HepG2 (cell line): ENCODE measurements around the gene ENGASE. TPM values are rescaled to one million over a fixed set of nuclear protein-coding genes. Genes with fewer than 3 reads are reported as not detected.
A peak's percentile ranks its signal among the peaks of the same experiment; 100 is the strongest.

Experiments
- BATF2 ChIP-seq: sonication (generic); formaldehyde crosslinking; IDR thresholded peaks from 2 replicates; pipeline ENCODE4 v1.8.0; 2022; ENCODE audit warnings: mild to moderate bottlenecking, missing genetic modification reagents, moderate library complexity
- CBX2 ChIP-seq, 2 experiments: fragments of 200-600 bp in 1 of 2; sonication (generic); formaldehyde crosslinking in 1 of 2; IDR thresholded peaks; 2 replicates each; pipeline versions ENCODE4 v1.7.0 to v1.8.1; 2018 to 2022; ENCODE audit warnings: low read depth in 2 of 2, low read length in 1 of 2, mild to moderate bottlenecking in 1 of 2, missing genetic modification reagents in 1 of 2
- CCDC6 ChIP-seq: sonication (generic); formaldehyde crosslinking; IDR thresholded peaks from 2 replicates; pipeline ENCODE4 v1.8.1; 2022; ENCODE audit warnings: mild to moderate bottlenecking, missing genetic modification reagents, moderate library complexity
- CREBL2 ChIP-seq: sonication (generic); formaldehyde crosslinking; IDR thresholded peaks from 2 replicates; pipeline ENCODE4 v1.8.1; 2023; ENCODE audit warnings: missing genetic modification reagents, mild to moderate bottlenecking, borderline replicate concordance
- ERF ChIP-seq: IDR thresholded peaks from 2 replicates; pipeline ENCODE4 v1.6.1; 2018; ENCODE audit warnings: missing biosample characterization, missing genetic modification reagents
- HNRNPH1 ChIP-seq: fragments of 200-400 bp; formaldehyde crosslinking; optimal IDR thresholded peaks from 2 replicates; pipeline ENCODE3; 2017; ENCODE audit warnings: mild to moderate bottlenecking, low read depth, low read length
- HNRNPK ChIP-seq: fragments of 200-400 bp; formaldehyde crosslinking; IDR thresholded peaks from 2 replicates; pipeline ENCODE4 v1.6.1; 2018; ENCODE audit warnings: low read length, low read depth, moderate library complexity, mild to moderate bottlenecking; ENCODE audit not compliant: poor library complexity, severe bottlenecking
- KLF12 ChIP-seq: sonication (generic); formaldehyde crosslinking; IDR thresholded peaks from 2 replicates; pipeline ENCODE4 v1.4.0; 2020; ENCODE audit warnings: missing genetic modification reagents, borderline replicate concordance
- NFE2L2 ChIP-seq: fragments of 150-350 bp; IDR thresholded peaks from 2 replicates; pipeline ENCODE4 v1.6.1; 2014; ENCODE audit warnings: low read length
- PBX2 ChIP-seq: IDR thresholded peaks from 2 replicates; pipeline ENCODE4 v1.6.1; 2016; ENCODE audit warnings: control low read depth
- POLR2AphosphoS2 ChIP-seq: IDR thresholded peaks from 2 replicates; pipeline ENCODE4 v1.6.1; 2011; ENCODE audit warnings: low read depth, low read length, improper control_type of control experiment
- TEF ChIP-seq: sonication (generic); formaldehyde crosslinking; IDR thresholded peaks from 2 replicates; pipeline ENCODE4 v1.5.0; 2020; ENCODE audit warnings: missing genetic modification reagents
- WIZ ChIP-seq: sonication (generic); formaldehyde crosslinking; IDR thresholded peaks from 2 replicates; pipeline ENCODE4 v1.5.1; 2020; ENCODE audit warnings: mild to moderate bottlenecking, missing genetic modification reagents
- ZBTB43 ChIP-seq: sonication (generic); formaldehyde crosslinking; conservative IDR thresholded peaks from 2 replicates; pipeline ENCODE4 v1.4.0; 2020; ENCODE audit warnings: missing genetic modification reagents
- ZNF12 ChIP-seq: sonication (generic); formaldehyde crosslinking; IDR thresholded peaks from 2 replicates; pipeline ENCODE4 v1.5.0; 2020; ENCODE audit warnings: missing genetic modification reagents
- ZNF383 ChIP-seq: sonication (generic); formaldehyde crosslinking; IDR thresholded peaks from 2 replicates; pipeline ENCODE4 v1.4.0; 2020; ENCODE audit warnings: missing genetic modification reagents, mild to moderate bottlenecking, borderline replicate concordance
- ZNF432 ChIP-seq: sonication (generic); formaldehyde crosslinking; IDR thresholded peaks from 2 replicates; pipeline ENCODE4 v1.5.0; 2020; ENCODE audit warnings: missing genetic modification reagents, mild to moderate bottlenecking, borderline replicate concordance
- ZNF550 ChIP-seq: sonication (generic); formaldehyde crosslinking; IDR thresholded peaks from 2 replicates; pipeline ENCODE4 v1.4.0; 2020; ENCODE audit warnings: mild to moderate bottlenecking, missing genetic modification reagents, borderline replicate concordance
- ZNF580 ChIP-seq: IDR thresholded peaks from 2 replicates; pipeline ENCODE4 v1.6.1; 2016; ENCODE audit warnings: low read depth, borderline replicate concordance
- ZNF704 ChIP-seq: sonication (generic); formaldehyde crosslinking; IDR thresholded peaks from 2 replicates; pipeline ENCODE4 v1.8.1; 2023; ENCODE audit warnings: mild to moderate bottlenecking, inconsistent platforms, moderate library complexity, missing genetic modification reagents, borderline replicate concordance
- ZNF776 ChIP-seq: sonication (generic); formaldehyde crosslinking; IDR thresholded peaks from 2 replicates; pipeline ENCODE4 v1.4.0; 2020; ENCODE audit warnings: mild to moderate bottlenecking, missing genetic modification reagents
- ZSCAN30 ChIP-seq: sonication (generic); formaldehyde crosslinking; IDR thresholded peaks from 2 replicates; pipeline ENCODE4 v1.5.0; 2020; ENCODE audit warnings: mild to moderate bottlenecking, missing genetic modification reagents
- polyA plus RNA-seq, 8 experiments: library from polyadenylated mRNA; depleted of rRNA in 3 of 8; stranded (reverse) in 7 of 8; unstranded in 1 of 8; fragments of >200 nt; fragmentation: Illumina TruSeq in 4 of 8; extraction: Trizol in 4 of 8; gene quantifications; 2 replicates each; pipeline versions ENCODE4 v1.2.1 to v1.2.3, GENCODE V29; 2011 to 2016; ENCODE audit warnings: low read depth in 4 of 8, missing spikeins in 1 of 8, mixed read lengths in 1 of 8; ENCODE audit not compliant: insufficient read depth in 1 of 8
- total RNA-seq, 5 experiments: library from RNA; depleted of rRNA; stranded (reverse); fragments of >200 nt; fragmentation: Illumina TruSeq; extraction: Trizol; gene quantifications; 2 replicates each; pipeline ENCODE4 v1.2.3, GENCODE V29; 2016; ENCODE audit warnings: low read depth in 1 of 5

The ENGASE gene
- total and polyA plus RNA-seq, 2 of the 13 experiments (the other 11 are each of a cell fraction or from before 2014, with no cell fraction given), result 10.6 to 18.1 TPM

- TF ChIP-seq NFE2L2 (peak; percentile 9; the same call in 1 of the 2 replicates), ZNF432 (no peak), ZSCAN30 (CRISPR knock-in tag) (no peak), ZBTB43 (CRISPR knock-in tag) (no peak; the same call in 1 of the 2 replicates), HNRNPH1 (no peak), CCDC6 (peak; percentile 94), POLR2AphosphoS2 (peak; percentile 59), ZNF383 (no peak), ZNF776 (CRISPR knock-in tag) (0 out of 2 replicates have a peak, but pooled peaks have one; percentile 60), WIZ (CRISPR knock-in tag) (no peak), PBX2 (no peak), CBX2 (IDR thresholded peaks at IDR 0.05; ENCODE audit: low read depth, low read length) (no peak), CBX2 (CRISPR knock-in tag; IDR thresholded peaks at IDR 0.05; ENCODE audit: low read depth) (0 out of 2 replicates have a peak, but pooled peaks have one; percentile 58), HNRNPK (no peak), KLF12 (peak; percentile 14; the same call in 1 of the 2 replicates), ZNF12 (CRISPR knock-in tag) (0 out of 2 replicates have a peak, but pooled peaks have one; percentile 37), ERF (no peak), TEF (CRISPR knock-in tag) (no peak), ZNF704 (CRISPR knock-in tag) (0 out of 2 replicates have a peak, but pooled peaks have one; percentile 69), ZNF550 (CRISPR knock-in tag) (no peak), BATF2 (CRISPR knock-in tag) (no peak), CREBL2 (no peak), ZNF580 (peak; percentile 54; the same call in 1 of the 2 replicates)
Measured at GRCh38 chr17:79026376-79027273, 48.0 kb upstream of the ENGASE start (continued).
